SK-N-SH (cell line): ENCODE data around the gene VDR. TPM values are rescaled to one million over a fixed set of nuclear protein-coding genes. Genes with fewer than 3 reads are reported as not detected.

Experiments used
- CTCF ChIA-PET: fragments of 300-600, 350-600 bp; formaldehyde crosslinking; extraction: SDS; loops from one replicate; lab custom pipeline; 2021; lab: Yijun Ruan, JAX
- POLR2A ChIA-PET: fragments of 350-600 bp; sonication (Branson Sonifier 250); formaldehyde crosslinking; extraction: SDS; loops from one replicate; lab custom pipeline; 2020; ENCODE audit warnings: antibody characterized with exemption, inconsistent platforms; lab: Yijun Ruan, JAX
- DNase-seq: peaks from one replicate; pipeline ENCODE4 v3.0.0; 2012
- H2AFZ ChIP-seq: fragments of 200-600 bp; sonication (generic); 2 replicates; pipeline ENCODE4 v1.8.1; 2016; ENCODE audit warnings: antibody characterized with exemption, mild to moderate bottlenecking, low read depth
- H3F3A ChIP-seq: fragments of 200-600 bp; sonication (generic); replicated peaks from 2 replicates; pipeline ENCODE3; 2016; ENCODE audit warnings: antibody characterized with exemption, mild to moderate bottlenecking; ENCODE audit not compliant: insufficient read depth
- H3K27ac ChIP-seq, 2 experiments: fragments of 200-500 bp in 1 of 2; fragments of 200-600 bp in 1 of 2; sonication (Bioruptor generic) in 1 of 2; sonication (generic), shearing (Covaris generic) in 1 of 2; 2 replicates each; pipeline versions ENCODE4 v1.5.1 to v1.6.1; 2014 to 2016; ENCODE audit warnings: low read depth in 2 of 2, inconsistent platforms in 1 of 2, low read length in 1 of 2, mild to moderate bottlenecking in 1 of 2, mixed read lengths in 1 of 2
- H3K27me3 ChIP-seq: fragments of 200-600 bp; sonication (generic), shearing (Covaris generic); 2 replicates; pipeline ENCODE4 v1.6.1; 2016; ENCODE audit warnings: mixed run types; ENCODE audit not compliant: insufficient read depth
- H3K36me3 ChIP-seq, 2 experiments: fragments of 200-500 bp in 1 of 2; fragments of 200-600 bp in 1 of 2; sonication (Bioruptor generic) in 1 of 2; sonication (generic) in 1 of 2; replicated peaks in 1 of 2; 2 replicates each; pipeline versions ENCODE3 to v1.5.1; 2014 to 2016; ENCODE audit warnings: low read length in 1 of 2, mild to moderate bottlenecking in 1 of 2; ENCODE audit not compliant: insufficient read depth in 2 of 2, control insufficient read depth in 1 of 2
- H3K4me1 ChIP-seq, 2 experiments: fragments of 200-500 bp in 1 of 2; fragments of 200-600 bp in 1 of 2; sonication (Bioruptor generic) in 1 of 2; sonication (generic), shearing (Covaris generic) in 1 of 2; 2 replicates each; pipeline versions ENCODE4 v1.5.1 to v1.6.1; 2014 to 2016; ENCODE audit warnings: low read depth in 1 of 2, low read length in 1 of 2, mixed run types in 1 of 2; ENCODE audit not compliant: insufficient read depth in 2 of 2, control insufficient read depth in 1 of 2
- H3K4me2 ChIP-seq: fragments of 200-600 bp; sonication (generic), shearing (Covaris generic); 2 replicates; pipeline ENCODE4 v1.6.1; 2017; ENCODE audit warnings: mixed run types
- H3K4me3 ChIP-seq, 2 experiments: fragments of 200-500 bp in 1 of 2; fragments of 200-600 bp in 1 of 2; sonication (Bioruptor generic) in 1 of 2; sonication (generic), shearing (Covaris generic) in 1 of 2; 2 replicates each; pipeline versions ENCODE4 v1.5.1 to v1.8.1; 2014 to 2016; ENCODE audit warnings: low read depth in 2 of 2, inconsistent platforms in 1 of 2, low read length in 1 of 2, mild to moderate bottlenecking in 1 of 2, mixed read lengths in 1 of 2, moderate library complexity in 1 of 2
- H3K79me2 ChIP-seq: fragments of 200-600 bp; sonication (generic); 2 replicates; pipeline ENCODE4 v1.8.1; 2017; ENCODE audit warnings: mild to moderate bottlenecking; ENCODE audit not compliant: insufficient read depth
- H3K9ac ChIP-seq: fragments of 200-600 bp; sonication (generic); 2 replicates; pipeline ENCODE4 v1.6.1; 2017; ENCODE audit warnings: mixed run types
- H3K9me2 ChIP-seq: fragments of 200-600 bp; sonication (generic); 2 replicates; pipeline ENCODE4 v1.6.1; 2017; ENCODE audit warnings: mixed run types
- H3K9me3 ChIP-seq: fragments of 200-600 bp; sonication (generic); 2 replicates; pipeline ENCODE4 v1.6.1; 2017; ENCODE audit warnings: mixed run types, mild to moderate bottlenecking, moderate library complexity
- H4K20me1 ChIP-seq: fragments of 200-600 bp; sonication (generic); 2 replicates; pipeline ENCODE4 v1.6.1; 2017; ENCODE audit warnings: mild to moderate bottlenecking, mixed run types; ENCODE audit not compliant: insufficient read depth
- CHD2 ChIP-seq: fragments of 150-350 bp; IDR thresholded peaks from 2 replicates; pipeline ENCODE4 v1.6.1; 2018; ENCODE audit warnings: low read length; ENCODE audit not compliant: partially characterized antibody
- EP300 ChIP-seq, 2 experiments: IDR thresholded peaks; 2 replicates each; pipeline versions ENCODE4 v1.4.0 to v1.6.1; 2012; ENCODE audit warnings: borderline replicate concordance in 1 of 2, low read depth in 1 of 2, low read length in 1 of 2
- FOSL2 ChIP-seq: IDR thresholded peaks from 2 replicates; pipeline ENCODE4 v1.4.0; 2012; ENCODE audit warnings: low read depth, mild to moderate bottlenecking, moderate library complexity, borderline replicate concordance
- FOXJ3 ChIP-seq: sonication (generic); formaldehyde crosslinking; IDR thresholded peaks from 2 replicates; pipeline ENCODE4 v1.5.1; 2020; ENCODE audit warnings: mild to moderate bottlenecking, missing genetic modification reagents
- FOXM1 ChIP-seq: IDR thresholded peaks from 2 replicates; pipeline ENCODE4 v1.4.0; 2012; ENCODE audit warnings: low read depth, mild to moderate bottlenecking
- GATA2 ChIP-seq: sonication (generic); formaldehyde crosslinking; IDR thresholded peaks from 2 replicates; pipeline ENCODE4 v1.5.0; 2020; ENCODE audit warnings: mild to moderate bottlenecking, missing genetic modification reagents
- JUND ChIP-seq: IDR thresholded peaks from 2 replicates; pipeline ENCODE4 v1.4.0; 2012
- MEF2A ChIP-seq: IDR thresholded peaks from 2 replicates; pipeline ENCODE4 v1.4.0; 2012; ENCODE audit warnings: low read depth, borderline replicate concordance
- NFIC ChIP-seq: IDR thresholded peaks from 2 replicates; pipeline ENCODE4 v1.4.0; 2012; ENCODE audit warnings: borderline replicate concordance
- NRF1 ChIP-seq: IDR thresholded peaks from 2 replicates; pipeline ENCODE4 v1.6.1; 2012; ENCODE audit warnings: low read depth, mild to moderate bottlenecking, low read length
- POLR2AphosphoS5 ChIP-seq: IDR thresholded peaks from 2 replicates; pipeline ENCODE4 v1.6.1; 2012; ENCODE audit warnings: low read depth, low read length
- RAD21 ChIP-seq: IDR thresholded peaks from 2 replicates; pipeline ENCODE4 v1.6.1; 2012; ENCODE audit warnings: mild to moderate bottlenecking, low read length
- RFX5 ChIP-seq: IDR thresholded peaks from 2 replicates; pipeline ENCODE4 v1.6.1; 2012; ENCODE audit warnings: mild to moderate bottlenecking, improper control_type of control experiment, low read length
- SIN3A ChIP-seq: IDR thresholded peaks from 2 replicates; pipeline ENCODE4 v1.6.1; 2012; ENCODE audit warnings: low read depth, mild to moderate bottlenecking, low read length, moderate library complexity, borderline replicate concordance
- SMC3 ChIP-seq: IDR thresholded peaks from 2 replicates; pipeline ENCODE4 v1.6.1; 2012; ENCODE audit warnings: low read depth, low read length, improper control_type of control experiment
- TAF1 ChIP-seq: IDR thresholded peaks from 2 replicates; pipeline ENCODE4 v1.6.1; 2012; ENCODE audit warnings: low read depth, mild to moderate bottlenecking, low read length, moderate library complexity, borderline replicate concordance
- TCF12 ChIP-seq: IDR thresholded peaks from 2 replicates; pipeline ENCODE4 v1.4.0; 2012
- TEAD4 ChIP-seq: IDR thresholded peaks from 2 replicates; pipeline ENCODE4 v1.4.0; 2012; ENCODE audit warnings: mild to moderate bottlenecking, borderline replicate concordance; ENCODE audit not compliant: insufficient read depth
- YY1 ChIP-seq: IDR thresholded peaks from 2 replicates; pipeline ENCODE4 v1.4.0; 2012; ENCODE audit warnings: low read depth, mild to moderate bottlenecking
- WGBS: methylation state at CpG from one replicate; pipeline ENCODE4 v1.1.6; 2017; ENCODE audit warnings: low lambda C conversion rate; 5-methylcytosine and 5-hydroxymethylcytosine counted together
- polyA plus RNA-seq, 3 experiments: library from polyadenylated mRNA; depleted of rRNA; stranded (reverse); fragments of >200 nt; gene quantifications; 2 replicates each; pipeline ENCODE4 v1.2.3, GENCODE V29; 2012
- TF ChIP-seq, protein P1 (sequence below): IDR thresholded peaks from 2 replicates; pipeline ENCODE4 v1.4.0; 2012; ENCODE audit warnings: low read depth
- TF ChIP-seq, protein P2 (sequence below): IDR thresholded peaks from 2 replicates; pipeline ENCODE4 v1.4.0; 2012; ENCODE audit warnings: low read depth, borderline replicate concordance

VDR gene
- polyA plus RNA-seq, 1 of the 3 experiments (the other 2 are of a cell fraction): 0.33 TPM

- no peak for TF ChIP-seq SIN3A
These were observed 91.1 kb downstream of the VDR start (continued) for GRCh38 chr12:47813511-47814196.

DNA sequence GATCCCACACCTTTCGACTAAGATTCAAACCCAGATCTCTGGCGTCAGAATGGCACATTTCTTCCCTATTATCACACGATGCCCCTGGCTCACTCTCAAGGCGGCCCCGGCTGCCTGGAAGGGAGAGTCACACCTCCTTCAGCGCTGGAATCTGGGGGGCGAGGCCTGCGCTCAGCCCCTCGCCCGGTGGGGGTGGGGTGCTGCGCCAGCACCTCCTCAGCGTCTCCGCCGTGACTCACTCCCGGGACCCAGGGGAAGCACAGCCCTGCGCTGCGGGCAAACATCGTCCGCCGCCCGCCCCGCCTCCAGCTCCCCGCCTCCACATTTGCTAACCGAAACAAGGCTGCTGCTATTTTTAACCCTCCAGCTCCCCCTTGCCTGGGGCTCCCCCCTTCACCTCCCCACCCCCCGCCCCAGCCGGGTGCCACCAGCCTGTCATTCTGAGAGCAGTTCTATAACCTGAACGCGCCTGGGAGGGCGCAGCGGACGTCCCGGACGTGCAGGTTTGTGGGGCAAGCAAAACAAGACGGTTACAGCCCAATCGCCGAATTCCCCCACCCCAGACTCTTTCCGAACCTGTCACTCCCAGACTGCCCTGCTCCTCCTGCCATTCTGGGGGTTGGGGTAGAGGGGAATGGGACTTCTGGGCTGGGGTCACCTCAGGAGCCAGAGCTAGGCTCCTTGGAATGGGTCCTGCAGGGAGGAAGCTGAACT lies 91.8 kb downstream of the VDR start:
- H3K4me1 ChIP-seq: peaks cover 67 to 76% of the 10 kb centered on the region in 2 experiments
- peaks cover 18% of the 10 kb centered on the region for H3F3A ChIP-seq
- H3K9ac ChIP-seq: peak overlapping the region; percentile 46; the same call in 1 of the 2 replicates
- POLR2A ChIA-PET: no interaction called here
- peaks cover 100% of the 10 kb centered on the region for H3K79me2 ChIP-seq
- H3K27me3 ChIP-seq: no peaks in the 10 kb centered on the region
- WGBS: 41% methylated on average over 24 of the region's 37 CpGs
- peak overlapping the region; percentile 48 to 84 for H3K27ac ChIP-seq
- H3K9me2 ChIP-seq: no peaks in the 10 kb centered on the region
- H4K20me1 ChIP-seq: peaks cover 94% of the 10 kb centered on the region
- TF ChIP-seq RAD21 (no peak), NRF1 (no peak), MEF2A (peak; percentile 86; the same call in 1 of the 2 replicates), SIN3A (no peak), POLR2AphosphoS5 (no peak), FOXM1 (no peak), SMC3 (no peak), TCF12 (peak; percentile 15; the same call in 1 of the 2 replicates), FOXJ3 (CRISPR knock-in tag) (no peak), JUND (peak; percentile 65), EP300 (IDR thresholded peaks at IDR 0.05; ENCODE audit: borderline replicate concordance in 1 of 2, low read depth in 1 of 2, low read length in 1 of 2) (0 out of 4 replicates have a peak, but pooled peaks of 1 of the 2 experiments have one; percentile 36), YY1 (no peak), CHD2 (no peak), TEAD4 (0 out of 2 replicates have a peak, but pooled peaks have one; percentile 23), GATA2 (CRISPR knock-in tag) (no peak), RFX5 (no peak), TAF1 (no peak), NFIC (no peak), FOSL2 (peak; percentile 70)
- TF ChIP-seq, protein P1, sequence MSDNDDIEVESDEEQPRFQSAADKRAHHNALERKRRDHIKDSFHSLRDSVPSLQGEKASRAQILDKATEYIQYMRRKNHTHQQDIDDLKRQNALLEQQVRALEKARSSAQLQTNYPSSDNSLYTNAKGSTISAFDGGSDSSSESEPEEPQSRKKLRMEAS: peak; percentile 16; the same call in 1 of the 2 replicates
- TF ChIP-seq, protein P2, sequence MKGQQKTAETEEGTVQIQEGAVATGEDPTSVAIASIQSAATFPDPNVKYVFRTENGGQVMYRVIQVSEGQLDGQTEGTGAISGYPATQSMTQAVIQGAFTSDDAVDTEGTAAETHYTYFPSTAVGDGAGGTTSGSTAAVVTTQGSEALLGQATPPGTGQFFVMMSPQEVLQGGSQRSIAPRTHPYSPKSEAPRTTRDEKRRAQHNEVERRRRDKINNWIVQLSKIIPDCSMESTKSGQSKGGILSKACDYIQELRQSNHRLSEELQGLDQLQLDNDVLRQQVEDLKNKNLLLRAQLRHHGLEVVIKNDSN: no peak
- TF ChIP-seq, all 33 proteins: peak for 7
- no peak overlapping the region for H2AFZ ChIP-seq
- H3K9me3 ChIP-seq: no peaks in the 10 kb centered on the region
- H3K36me3 ChIP-seq: peaks cover 6 to 7% of the 10 kb centered on the region in 2 experiments
- peak overlapping the region; percentile 62 for H3K4me2 ChIP-seq
- CTCF ChIA-PET: interaction anchor here (0.9 to 5.0 kb wide), 9 partner anchors 11 to 72 kb away, joined by 3 to 25 read pairs (median 5); no protein-coding TSS in a partner anchor
- no peak for DNase-seq
- peak overlapping the region in 1 of 2 experiments; percentile 36; a peak in 1 of 4 replicates for H3K4me3 ChIP-seq
